HepG2 (cell line): ENCODE measurements around the gene PCSK6. TPM values are rescaled to one million over a fixed set of nuclear protein-coding genes. Genes with fewer than 3 reads are reported as not detected.

Source experiments
- ATAC-seq: fragments of 200-7000 bp; cut with Tn5 transposase; 3 replicates; pipeline ENCODE4 v1.9.1; 2020; ENCODE audit warnings: mild to moderate bottlenecking, moderate library complexity
- BruUV-seq: library from RNA; stranded (reverse); fragments of 400-500 nt; replicated peaks from 2 replicates; lab custom pipeline; 2021; lab: Mats Ljungman, UMichigan
- CTCF ChIA-PET: fragments of 300-600 bp; formaldehyde crosslinking; extraction: SDS; loops from one replicate; lab custom pipeline; 2021; ENCODE audit warnings: low total read pairs, inconsistent platforms, low intra/inter-chr PET ratio; lab: Yijun Ruan, JAX
- POLR2A ChIA-PET: fragments of 350-600 bp; sonication (Branson Sonifier 250); formaldehyde crosslinking; loops from one replicate; lab custom pipeline; 2020; ENCODE audit warnings: antibody characterized with exemption, inconsistent platforms; lab: Yijun Ruan, JAX
- DNase-seq: peaks from one replicate; pipeline ENCODE4 v3.0.0-alpha.2; 2015; ENCODE audit warnings: low spot score
- FAIRE-seq: peaks from 3 replicates; lab custom pipeline; 2011; peaks lifted over from hg19 to GRCh38; lab: Jason Lieb, UNC
- H2AFZ ChIP-seq: one replicate; pipeline ENCODE4 v1.6.1; 2011; ENCODE audit warnings: low read length, inconsistent platforms
- H3K27ac ChIP-seq: fragments of 300-600 bp; 3 replicates; pipeline ENCODE4 v1.8.0; 2011; ENCODE audit warnings: mixed run types, mild to moderate bottlenecking, mixed read lengths, low read length, inconsistent platforms; ENCODE audit not compliant: insufficient read depth; ENCODE audit errors: extremely low read length
- H3K27me3 ChIP-seq, 2 experiments: fragments of 200-600 bp in 1 of 2; 2 replicates in 1 of 2; 3 replicates in 1 of 2; pipeline versions ENCODE4 v1.6.0 to v1.8.0; 2011; ENCODE audit warnings: low read length in 2 of 2, mild to moderate bottlenecking in 2 of 2, moderate library complexity in 2 of 2, inconsistent platforms in 1 of 2; ENCODE audit not compliant: insufficient read depth in 2 of 2, control insufficient read depth in 1 of 2
- H3K36me3 ChIP-seq, 2 experiments: fragments of 200-600 bp in 1 of 2; replicated peaks in 1 of 2; 2 replicates in 1 of 2; 3 replicates in 1 of 2; pipeline versions ENCODE4 v1.5.1 to v1.8.0; 2011; ENCODE audit warnings: low read length in 2 of 2, inconsistent platforms in 1 of 2; ENCODE audit not compliant: insufficient read depth in 2 of 2, control insufficient read depth in 1 of 2
- H3K4me1 ChIP-seq: 2 replicates; pipeline ENCODE4 v1.5.1; 2012; ENCODE audit warnings: low read length, inconsistent platforms; ENCODE audit not compliant: insufficient read depth
- H3K4me2 ChIP-seq: 2 replicates; pipeline ENCODE4 v1.6.0; 2011; ENCODE audit warnings: low read depth, low read length, inconsistent platforms
- H3K4me3 ChIP-seq, 3 experiments: fragments of 200-600 bp in 1 of 3; sonication (generic), shearing (Covaris generic) in 1 of 3; replicated peaks in 1 of 3; 2 replicates each; pipeline ENCODE4 v1.5.1; 2011 to 2016; ENCODE audit warnings: low read length in 3 of 3, inconsistent platforms in 2 of 3, low read depth in 2 of 3, mild to moderate bottlenecking in 2 of 3, control low read depth in 1 of 3, mixed read lengths in 1 of 3; ENCODE audit not compliant: insufficient read depth in 1 of 3
- H3K79me2 ChIP-seq: one replicate; pipeline ENCODE4 v1.6.1; 2011; ENCODE audit warnings: low read length, inconsistent platforms; ENCODE audit not compliant: insufficient read depth
- H3K9ac ChIP-seq: 2 replicates; pipeline ENCODE4 v1.6.0; 2011; ENCODE audit warnings: mild to moderate bottlenecking, low read depth, low read length, inconsistent platforms; ENCODE audit not compliant: insufficient read depth
- H3K9me3 ChIP-seq: 2 replicates; pipeline ENCODE4 v1.5.1; 2012; ENCODE audit warnings: mild to moderate bottlenecking, low read length
- H4K20me1 ChIP-seq: 2 replicates; pipeline ENCODE4 v1.6.0; 2011; ENCODE audit warnings: inconsistent platforms, mild to moderate bottlenecking, low read length, moderate library complexity; ENCODE audit not compliant: insufficient read depth
- ARNT2 ChIP-seq: sonication (generic); formaldehyde crosslinking; IDR thresholded peaks from 2 replicates; pipeline ENCODE4 v1.8.0; 2022; ENCODE audit warnings: mild to moderate bottlenecking, low read depth, missing genetic modification reagents, moderate library complexity
- ASH2L ChIP-seq: fragments of 300-600, 200-600 bp; sonication (generic); IDR thresholded peaks from 2 replicates; pipeline ENCODE4 v1.7.0; 2017; ENCODE audit warnings: low read depth, mild to moderate bottlenecking, moderate library complexity, mixed read lengths, low read length; ENCODE audit not compliant: insufficient read length
- CHD4 ChIP-seq: fragments of 200-600 bp; sonication (generic); IDR thresholded peaks from 2 replicates; pipeline ENCODE4 v1.7.0; 2017; ENCODE audit warnings: mild to moderate bottlenecking, low read length, borderline replicate concordance
- CREB1 ChIP-seq, 2 experiments: fragments of 450-650 bp in 1 of 2; IDR thresholded peaks; 2 replicates each; pipeline ENCODE4 v1.6.1; 2016 to 2017; ENCODE audit warnings: control low read depth in 1 of 2, mild to moderate bottlenecking in 1 of 2, missing compliant biosample characterization in 1 of 2, missing genetic modification characterization in 1 of 2
- ONECUT2 ChIP-seq: sonication (generic); formaldehyde crosslinking; IDR thresholded peaks from 2 replicates; pipeline ENCODE4 v1.4.0; 2020; ENCODE audit warnings: missing genetic modification reagents
- PRPF4 ChIP-seq: fragments of 200-400 bp; formaldehyde crosslinking; IDR thresholded peaks from 2 replicates; pipeline ENCODE4 v1.6.1; 2016; ENCODE audit warnings: low read length, low read depth; ENCODE audit not compliant: poor library complexity, severe bottlenecking
- RBFOX2 ChIP-seq: fragments of 200-400 bp; formaldehyde crosslinking; IDR thresholded peaks from 2 replicates; pipeline ENCODE4 v1.6.1; 2017; ENCODE audit warnings: low read depth, mild to moderate bottlenecking, low read length
- SAFB2 ChIP-seq: sonication (generic); formaldehyde crosslinking; IDR thresholded peaks from 2 replicates; pipeline ENCODE4 v1.5.1; 2020; ENCODE audit warnings: missing genetic modification reagents, low read depth, mild to moderate bottlenecking, borderline replicate concordance
- THAP9 ChIP-seq: sonication (generic); formaldehyde crosslinking; IDR thresholded peaks from 2 replicates; pipeline ENCODE4; 2020; ENCODE audit warnings: missing genetic modification reagents, mild to moderate bottlenecking, borderline replicate concordance
- ZBTB38 ChIP-seq: sonication (generic); formaldehyde crosslinking; IDR thresholded peaks from 2 replicates; pipeline ENCODE4 v1.5.1; 2020; ENCODE audit warnings: mild to moderate bottlenecking, missing genetic modification reagents
- ZNF607 ChIP-seq: sonication (generic); formaldehyde crosslinking; IDR thresholded peaks from 2 replicates; pipeline ENCODE4 v1.5.1; 2020; ENCODE audit warnings: missing genetic modification reagents, mild to moderate bottlenecking, borderline replicate concordance
- ZNF674 ChIP-seq: sonication (generic); formaldehyde crosslinking; IDR thresholded peaks from 2 replicates; pipeline ENCODE4 v1.5.0; 2020; ENCODE audit warnings: low read depth, mild to moderate bottlenecking, missing genetic modification reagents
- WGBS: methylation state at CpG from one replicate; pipeline ENCODE4 v1.1.6; 2017; ENCODE audit warnings: low lambda C conversion rate; 5-methylcytosine and 5-hydroxymethylcytosine counted together
- in situ Hi-C: cut with HindIII; loops from 2 replicates; pipeline ENCODE4 v1.10.0; 2017; ENCODE audit warnings: low pct_unique_long_range_greater_than_20kb; ENCODE audit not compliant: extremely low pct_ligation_motif_present
- intact Hi-C: fragments of 100-400 bp; cut with micrococcal nuclease; formaldehyde crosslinking; loops from one replicate; pipeline ENCODE4 v1.10.0; 2022; ENCODE audit not compliant: unreplicated experiment
- polyA plus RNA-seq, 8 experiments: library from polyadenylated mRNA; depleted of rRNA in 3 of 8; stranded (reverse) in 7 of 8; unstranded in 1 of 8; fragments of >200 nt; fragmentation: Illumina TruSeq in 4 of 8; extraction: Trizol in 4 of 8; gene quantifications; 2 replicates each; pipeline versions ENCODE4 v1.2.1 to v1.2.3, GENCODE V29; 2011 to 2016; ENCODE audit warnings: low read depth in 4 of 8, missing spikeins in 1 of 8, mixed read lengths in 1 of 8; ENCODE audit not compliant: insufficient read depth in 1 of 8
- total RNA-seq, 5 experiments: library from RNA; depleted of rRNA; stranded (reverse); fragments of >200 nt; fragmentation: Illumina TruSeq; extraction: Trizol; gene quantifications; 2 replicates each; pipeline ENCODE4 v1.2.3, GENCODE V29; 2016; ENCODE audit warnings: low read depth in 1 of 5

Gene PCSK6
- total and polyA plus RNA-seq, 2 of the 13 experiments (the other 11 are each of a cell fraction or from before 2014, with no cell fraction given) = 56.5 to 155 TPM

GRCh38 chr15:101439920-101440319 lies 49.6 kb downstream of the PCSK6 start:
- Histone ChIP-seq H3K27me3 (no peaks in the 10 kb centered on the region), H3K9me3 (no peaks in the 10 kb centered on the region), H3K4me2 (peak overlapping the region; percentile 72), H3K4me1 (peaks cover 77% of the 10 kb centered on the region), H3K9ac (peak overlapping the region; percentile 67), H2AFZ (no peak overlapping the region), H3K79me2 (peaks cover 12% of the 10 kb centered on the region), H3K27ac (peak overlapping the region; percentile 88)
- FAIRE-seq = no peak
- WGBS = 60% methylated on average over 7 of the region's 7 CpGs
- in situ Hi-C loops = loop anchor here (5.0 to 10.0 kb wide), 2 partner anchors 47 to 205 kb away; partner anchors contain the start of gene PCSK6
- no peak for DNase-seq
- CTCF ChIA-PET = interaction anchor here (0.8 kb wide), 1 partner anchor 61 kb away, joined by 4 read pairs; no protein-coding TSS in a partner anchor
- TF ChIP-seq ONECUT2 (CRISPR knock-in tag) = no peak
- TF ChIP-seq ZBTB38 = peak; percentile 97; the same call in 1 of the 2 replicates
- no peak for TF ChIP-seq ARNT2 (CRISPR knock-in tag)
- TF ChIP-seq SAFB2 (CRISPR knock-in tag) = no peak
- TF ChIP-seq CREB1 (IDR thresholded peaks at IDR 0.05) = no peak
- peak; percentile 12; the same call in 1 of the 2 replicates for TF ChIP-seq CREB1 (CRISPR knock-in tag; IDR thresholded peaks at IDR 0.05)
- 0 out of 2 replicates have a peak, but pooled peaks have one; percentile 13 for TF ChIP-seq ZNF674 (CRISPR knock-in tag)
- peak; percentile 41 for TF ChIP-seq ASH2L
- TF ChIP-seq CHD4 = peak; percentile 77; the same call in 1 of the 2 replicates
- TF ChIP-seq PRPF4 = peak; percentile 98
- no peak for TF ChIP-seq ZNF607 (CRISPR knock-in tag)
- TF ChIP-seq RBFOX2 = peak; percentile 29; the same call in 1 of the 2 replicates
- no peak for TF ChIP-seq THAP9 (CRISPR knock-in tag)
- TF ChIP-seq, all 625 proteins: peak for 7
- TSS peak; percentile 97 for BruUV-seq
- Histone ChIP-seq H4K20me1 (no peaks in the 10 kb centered on the region), H3K4me3 (peak overlapping the region in 2 of 3 experiments; percentile 14 to 39; a peak in 1 of 6 replicates), H3K36me3 (peaks cover 10 to 44% of the 10 kb centered on the region in 2 experiments)
- POLR2A ChIA-PET = interaction anchor here (0.8 to 4.8 kb wide), 13 partner anchors 11 to 144 kb away, joined by 3 to 71 read pairs (median 5); partner anchors contain the start of gene PCSK6
- intact Hi-C loops = loop anchor here (1.0 to 5.0 kb wide), 3 partner anchors 48 to 212 kb away; partner anchors contain the start of gene TM2D3
- ATAC-seq = no peak
